Astrocyte of the hippocampus (primary cell): ENCODE results near the gene TNRC18.
"Not testable (repeated sequence)": the region's sequence is repeated elsewhere in the genome, so short reads cannot be mapped to it uniquely, and the experiment has no call there.

Experiments
- DNase-seq: peaks from one replicate; pipeline ENCODE4 v3.0.0; 2011; ENCODE audit warnings: low read depth, low spot score

The TNRC18 gene

GRCh38 chr7:5320802-5321396 is 102.7 kb downstream of the TNRC18 start:
- DNase-seq = no peak

GRCh38 chr7:5320391-5320790 is 103.2 kb downstream of the TNRC18 start:
- no peak for DNase-seq

- not testable (repeated sequence) for DNase-seq
Measured at GRCh38 chr7:5318613-5319012, 105.0 kb downstream of the TNRC18 start.

GRCh38 chr7:5315761-5316160 is 107.9 kb downstream of the TNRC18 start:
- DNase-seq = no peak

GRCh38 chr7:5314864-5315263 is 108.8 kb downstream of the TNRC18 start:
- DNase-seq = no peak

- DNase-seq = not testable (repeated sequence)
Measured at GRCh38 chr7:5313076-5313885, 110.4 kb downstream of the TNRC18 start.

GRCh38 chr7:5312276-5313070 is 111.2 kb downstream of the TNRC18 start:
- not testable (repeated sequence) for DNase-seq

GRCh38 chr7:5310822-5311405 is 112.7 kb downstream of the TNRC18 start:
- no peak for DNase-seq

- DNase-seq = no peak
Measured at GRCh38 chr7:5309146-5309545, 114.5 kb downstream of the TNRC18 start.

- DNase-seq = not testable (repeated sequence)
Measured at GRCh38 chr7:5307221-5308142, 116.2 kb downstream of the TNRC18 start.

- DNase-seq = not testable (repeated sequence)
Measured at GRCh38 chr7:5305050-5305449, 118.6 kb downstream of the TNRC18 start.

GRCh38 chr7:5303591-5304505 is 119.8 kb downstream of the TNRC18 start:
- no peak for DNase-seq

GRCh38 chr7:5303061-5303460 is 120.6 kb downstream of the TNRC18 start:
- DNase-seq = no peak

GRCh38 chr7:5302577-5302976 is 121.1 kb downstream of the TNRC18 start:
- DNase-seq = no peak

GRCh38 chr7:5300366-5300765 is 123.3 kb downstream of the TNRC18 start:
- DNase-seq = no peak

GRCh38 chr7:5296611-5297226 is 126.9 kb downstream of the TNRC18 start:
- no peak for DNase-seq

- no peak for DNase-seq
Measured at GRCh38 chr7:5296015-5296610, 127.5 kb downstream of the TNRC18 start.

GRCh38 chr7:5295039-5296014 is 128.3 kb downstream of the TNRC18 start:
- DNase-seq = no peak
